Mucosa of descending colon (tissue), 3 donors: ENCODE results near the gene RUNX3. TPM values are rescaled to one million over a fixed set of nuclear protein-coding genes. Genes with fewer than 3 reads are reported as not detected.

Experiments
- ATAC-seq: fragments of 200-7000 bp; cut with Tn5 transposase; one replicate; pipeline ENCODE4 v1.9.1; 2020; ENCODE audit warnings: mild to moderate bottlenecking, moderate library complexity
- DNase-seq, 3 donors: peaks; one replicate each; pipeline ENCODE4 v3.0.0-alpha.2; 2020
- H3K36me3 ChIP-seq: fragments of 200-600 bp; one replicate; pipeline ENCODE4 v1.8.0; 2021; ENCODE audit warnings: low read depth, mild to moderate bottlenecking
- H3K4me1 ChIP-seq: fragments of 200-600 bp; one replicate; pipeline ENCODE4 v1.8.0; 2021; ENCODE audit warnings: low read depth, mild to moderate bottlenecking
- H3K4me3 ChIP-seq: fragments of 200-600 bp; one replicate; pipeline ENCODE4 v1.8.0; 2021; ENCODE audit warnings: mild to moderate bottlenecking
- H3K9me3 ChIP-seq: fragments of 200-600 bp; one replicate; pipeline ENCODE4 v1.8.0; 2021; ENCODE audit warnings: mild to moderate bottlenecking
- intact Hi-C, 2 donors: fragments of 100-400 bp; cut with DNase I in 1 of 2; cut with micrococcal nuclease in 1 of 2; formaldehyde crosslinking; loops; one replicate each; pipeline versions ENCODE4 v1.11.0 to v1.11.1; 2022; cut with DNase I, micrococcal nuclease
- total RNA-seq, 3 donors: library from RNA; stranded (reverse); fragmentation: NEBNext Ultra II Directional in 2 of 3; extraction: Animal tissue kit (Norgen Biotek cat#: 25700) in 2 of 3; gene quantifications; one replicate each; pipeline versions ENCODE4 v1.2.1 to v1.2.4, GENCODE V29; 2021 to 2023
- TF ChIP-seq, protein P1 (sequence below): fragments of 200-600 bp; IDR thresholded peaks from one replicate; pipeline ENCODE4 v1.8.0; 2022; ENCODE audit warnings: antibody characterized with exemption, mild to moderate bottlenecking
- donor health status: DM: no; HTN: no; CAD: no; lungs with moderate emphysema.
- donor health status: DM: no; HTN: no; CAD: no.
- donor health status: DM: no; HTN: yes; CAD: no.

Gene RUNX3
- total RNA-seq, 3 donors from 2014 or later: 3.2 to 6.1 (median 5.0) TPM

DNA sequence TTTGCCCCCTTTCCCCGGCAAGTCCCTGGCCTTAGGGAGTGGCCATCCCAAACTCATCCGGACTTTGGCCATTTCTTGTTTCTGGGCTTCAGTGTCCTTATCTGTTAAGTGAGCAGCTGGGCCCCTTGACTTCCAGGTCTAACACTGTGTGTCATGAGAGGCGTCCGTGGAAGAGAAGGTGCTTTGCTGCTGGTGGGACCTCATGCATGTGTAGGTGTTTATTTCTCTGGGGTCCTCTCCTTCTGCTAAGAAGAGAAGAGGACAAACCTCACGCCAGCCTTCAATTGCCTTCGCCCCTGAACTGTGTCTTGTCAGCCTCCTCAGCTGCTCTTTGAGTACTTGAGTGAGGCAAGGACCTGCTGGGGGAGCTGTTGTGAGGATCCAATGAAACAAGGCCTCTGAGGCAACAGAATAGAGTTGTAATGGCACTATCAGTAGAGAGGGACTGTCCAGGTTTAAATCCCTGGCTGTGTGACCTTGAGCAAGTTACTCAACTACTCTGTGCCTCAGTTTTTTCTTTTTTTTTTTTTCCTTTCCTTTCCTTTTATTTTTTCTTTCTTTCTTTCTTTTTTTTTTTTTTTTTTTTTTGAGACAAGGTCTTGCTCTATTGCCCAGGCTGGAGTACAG is 72.5 kb downstream of the RUNX3 start:
- Histone ChIP-seq H3K9me3 (no peaks in the 10 kb centered on the region), H3K36me3 (no peaks in the 10 kb centered on the region), H3K4me1 (peaks cover 10% of the 10 kb centered on the region), H3K4me3 (no peak overlapping the region)
- TF ChIP-seq, protein P1, sequence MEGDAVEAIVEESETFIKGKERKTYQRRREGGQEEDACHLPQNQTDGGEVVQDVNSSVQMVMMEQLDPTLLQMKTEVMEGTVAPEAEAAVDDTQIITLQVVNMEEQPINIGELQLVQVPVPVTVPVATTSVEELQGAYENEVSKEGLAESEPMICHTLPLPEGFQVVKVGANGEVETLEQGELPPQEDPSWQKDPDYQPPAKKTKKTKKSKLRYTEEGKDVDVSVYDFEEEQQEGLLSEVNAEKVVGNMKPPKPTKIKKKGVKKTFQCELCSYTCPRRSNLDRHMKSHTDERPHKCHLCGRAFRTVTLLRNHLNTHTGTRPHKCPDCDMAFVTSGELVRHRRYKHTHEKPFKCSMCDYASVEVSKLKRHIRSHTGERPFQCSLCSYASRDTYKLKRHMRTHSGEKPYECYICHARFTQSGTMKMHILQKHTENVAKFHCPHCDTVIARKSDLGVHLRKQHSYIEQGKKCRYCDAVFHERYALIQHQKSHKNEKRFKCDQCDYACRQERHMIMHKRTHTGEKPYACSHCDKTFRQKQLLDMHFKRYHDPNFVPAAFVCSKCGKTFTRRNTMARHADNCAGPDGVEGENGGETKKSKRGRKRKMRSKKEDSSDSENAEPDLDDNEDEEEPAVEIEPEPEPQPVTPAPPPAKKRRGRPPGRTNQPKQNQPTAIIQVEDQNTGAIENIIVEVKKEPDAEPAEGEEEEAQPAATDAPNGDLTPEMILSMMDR: no peak
- intact Hi-C loops: no loop called here
- DNase-seq: no peak
- ATAC-seq: no peak

DNA sequence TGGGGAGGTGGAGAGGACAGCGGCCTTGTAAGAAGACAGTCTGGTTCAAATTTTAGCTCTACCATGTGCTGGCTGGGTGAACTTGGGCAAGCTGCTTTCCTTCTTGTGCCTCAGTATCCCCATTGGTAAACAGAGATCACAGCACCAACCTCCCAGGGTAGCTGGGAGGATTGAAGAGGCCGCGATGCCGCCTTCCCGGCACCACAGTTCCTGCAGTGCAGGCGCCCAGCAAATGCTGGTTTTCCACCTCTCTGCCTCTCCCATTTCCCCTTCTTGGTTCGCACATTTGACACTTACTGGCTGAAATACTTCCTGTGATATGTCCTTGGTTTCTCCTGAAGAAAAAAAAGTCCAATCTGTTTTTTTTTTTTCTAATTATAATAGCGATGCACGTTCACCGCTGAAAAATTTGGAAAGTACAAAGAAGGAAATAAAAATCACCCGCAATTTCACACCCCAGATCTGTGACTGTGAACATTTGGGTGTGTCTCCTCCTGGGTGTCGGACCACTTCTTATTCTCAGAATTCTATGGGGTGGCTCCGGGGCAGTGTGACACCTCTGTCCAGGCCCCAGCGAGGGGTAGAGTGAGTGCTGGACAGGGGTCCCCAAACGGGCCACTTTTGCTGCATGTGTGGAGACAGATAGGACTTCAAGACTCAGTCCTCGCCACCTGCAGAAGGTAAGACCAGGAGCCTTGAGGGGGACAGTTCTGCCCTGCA is 73.1 kb downstream of the RUNX3 start:
- no peaks in the 10 kb centered on the region for H3K9me3 ChIP-seq
- peaks cover 5% of the 10 kb centered on the region for H3K4me1 ChIP-seq
- no peak overlapping the region for H3K4me3 ChIP-seq
- DNase-seq: no peak
- TF ChIP-seq, protein P1: no peak
- ATAC-seq: no peak
- H3K36me3 ChIP-seq: no peaks in the 10 kb centered on the region
- intact Hi-C loops: no loop called here

DNA sequence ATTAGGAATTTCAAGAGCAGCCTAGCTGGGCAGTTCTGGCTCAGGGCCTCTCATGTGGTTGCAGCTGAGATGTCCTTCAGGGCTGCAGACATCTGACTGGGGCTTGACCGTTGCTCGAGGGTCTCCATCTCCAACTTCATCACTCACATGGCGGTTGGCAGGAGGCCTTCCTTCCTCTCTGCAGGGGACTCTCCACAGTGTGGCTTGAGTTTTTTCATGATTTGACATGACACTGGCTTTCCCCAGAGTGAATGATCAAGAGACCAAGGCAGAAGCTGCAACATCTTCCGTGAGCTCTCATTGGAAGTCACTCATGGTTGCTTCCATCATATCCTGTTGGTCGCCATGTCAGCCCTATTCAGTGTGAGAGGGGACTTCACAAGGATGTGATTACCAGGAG is 74.6 kb downstream of the RUNX3 start:
- ATAC-seq (no peak), DNase-seq (no peak)
- Histone ChIP-seq H3K4me1 (no peaks in the 10 kb centered on the region), H3K36me3 (no peaks in the 10 kb centered on the region), H3K4me3 (no peak overlapping the region), H3K9me3 (no peaks in the 10 kb centered on the region)
- intact Hi-C loops: no loop called here
- TF ChIP-seq, protein P1: no peak

DNA sequence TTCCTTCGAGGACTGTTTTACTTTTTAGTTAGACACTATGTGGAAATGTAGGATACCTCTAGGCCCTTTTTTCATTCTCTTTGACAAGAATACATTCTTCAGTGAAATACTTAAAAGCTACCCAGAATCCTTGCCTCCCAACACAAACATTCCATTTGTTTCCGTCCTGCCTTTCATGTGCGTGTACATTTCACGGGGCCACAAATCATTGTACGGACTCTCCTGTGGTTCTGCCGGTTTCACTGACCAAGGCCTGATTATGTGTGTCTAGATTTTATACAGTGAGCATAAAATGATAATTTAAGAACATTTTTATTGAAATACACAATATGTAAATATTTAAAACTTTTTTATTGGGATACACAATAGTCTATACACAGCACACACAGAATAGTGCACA is 76.4 kb downstream of the RUNX3 start:
- H3K4me1 ChIP-seq: peaks cover 5% of the 10 kb centered on the region
- DNase-seq: no peak
- no peaks in the 10 kb centered on the region for H3K36me3 ChIP-seq
- no peak for ATAC-seq
- intact Hi-C loops: no loop called here
- H3K4me3 ChIP-seq: no peak overlapping the region
- H3K9me3 ChIP-seq: no peaks in the 10 kb centered on the region
- TF ChIP-seq, protein P1: no peak

DNA sequence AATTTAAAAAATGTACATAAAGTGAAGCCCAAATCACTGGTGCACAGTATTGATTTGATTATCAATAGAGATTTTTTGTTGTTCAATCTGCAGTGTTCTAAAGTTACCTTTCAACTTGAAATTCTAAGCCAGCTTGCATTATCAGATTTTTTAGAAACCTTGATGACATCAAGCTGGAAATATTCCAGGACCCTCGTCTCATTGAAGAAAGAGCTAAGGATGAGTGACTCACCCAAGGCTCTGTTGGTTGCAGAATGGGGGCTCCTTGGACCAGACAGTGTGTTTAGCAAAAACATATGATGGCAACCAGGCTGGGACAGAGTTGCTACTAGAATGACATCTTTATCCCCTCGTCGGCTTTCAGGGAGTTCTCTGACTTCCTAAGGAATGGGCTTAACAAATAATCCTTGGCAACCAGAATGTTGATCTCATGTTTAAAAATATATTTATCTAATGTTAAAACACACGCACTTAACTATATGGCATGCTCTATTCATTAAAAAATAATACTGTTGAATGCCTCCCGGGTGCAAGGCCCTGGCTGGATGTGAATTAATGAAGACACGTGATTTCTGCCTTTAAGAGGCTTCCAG is 79.7 kb downstream of the RUNX3 start:
- Histone ChIP-seq H3K4me1 (peaks cover 15% of the 10 kb centered on the region), H3K9me3 (no peaks in the 10 kb centered on the region), H3K4me3 (no peak overlapping the region), H3K36me3 (no peaks in the 10 kb centered on the region)
- DNase-seq (no peak), ATAC-seq (no peak)
- intact Hi-C loops: no loop called here
- TF ChIP-seq, protein P1: no peak
